ENCODE data around the gene ETV3. TPM values are rescaled to one million over a fixed set of nuclear protein-coding genes. Genes with fewer than 3 reads are reported as not detected.

Gene ETV3
- total and polyA plus RNA-seq, 8 donors: 3.8 to 30.8 (median 11.5) TPM

DNA sequence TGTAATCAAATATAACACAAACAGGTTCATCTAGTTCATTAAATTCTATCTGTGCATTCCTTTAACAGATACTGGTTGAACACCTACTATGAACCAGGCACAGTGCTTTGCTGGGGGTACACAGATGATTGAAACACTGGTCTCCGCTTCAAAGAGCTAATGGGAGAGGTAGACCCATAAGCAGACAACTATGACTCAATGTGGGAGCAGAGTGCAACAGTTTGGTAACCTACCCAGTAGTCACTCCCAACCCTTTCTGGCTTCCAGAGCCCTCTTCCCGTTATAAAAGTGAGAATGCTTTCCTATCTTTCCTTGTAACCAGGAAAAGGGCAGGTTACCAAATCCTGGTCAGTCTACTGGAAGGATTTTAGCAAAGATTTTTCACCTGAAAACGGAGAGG lies 8.0 kb upstream of the ETV3 start:
- no peak overlapping the region for H3K27ac ChIP-seq
- TF ChIP-seq, protein P1, sequence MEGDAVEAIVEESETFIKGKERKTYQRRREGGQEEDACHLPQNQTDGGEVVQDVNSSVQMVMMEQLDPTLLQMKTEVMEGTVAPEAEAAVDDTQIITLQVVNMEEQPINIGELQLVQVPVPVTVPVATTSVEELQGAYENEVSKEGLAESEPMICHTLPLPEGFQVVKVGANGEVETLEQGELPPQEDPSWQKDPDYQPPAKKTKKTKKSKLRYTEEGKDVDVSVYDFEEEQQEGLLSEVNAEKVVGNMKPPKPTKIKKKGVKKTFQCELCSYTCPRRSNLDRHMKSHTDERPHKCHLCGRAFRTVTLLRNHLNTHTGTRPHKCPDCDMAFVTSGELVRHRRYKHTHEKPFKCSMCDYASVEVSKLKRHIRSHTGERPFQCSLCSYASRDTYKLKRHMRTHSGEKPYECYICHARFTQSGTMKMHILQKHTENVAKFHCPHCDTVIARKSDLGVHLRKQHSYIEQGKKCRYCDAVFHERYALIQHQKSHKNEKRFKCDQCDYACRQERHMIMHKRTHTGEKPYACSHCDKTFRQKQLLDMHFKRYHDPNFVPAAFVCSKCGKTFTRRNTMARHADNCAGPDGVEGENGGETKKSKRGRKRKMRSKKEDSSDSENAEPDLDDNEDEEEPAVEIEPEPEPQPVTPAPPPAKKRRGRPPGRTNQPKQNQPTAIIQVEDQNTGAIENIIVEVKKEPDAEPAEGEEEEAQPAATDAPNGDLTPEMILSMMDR (IDR thresholded peaks at IDR 0.05): no peak
- intact Hi-C loops (cut with DNase I; ENCODE audit: low total_unique reads): no loop called here
- H3K4me1 ChIP-seq: peaks cover 0 to 11% (median 2%) of the 10 kb centered on the region in 4 donors
- no peaks in the 10 kb centered on the region for H3K9me3 ChIP-seq
- DNase-seq: no peak
- no peak overlapping the region for H3K4me3 ChIP-seq
- WGBS, 5 donors: 51 to 65% (median 62%) methylated on average over 3 of the region's 3 CpGs
- H3K36me3 ChIP-seq: no peaks in the 10 kb centered on the region
- H3K27me3 ChIP-seq: no peaks in the 10 kb centered on the region

DNA sequence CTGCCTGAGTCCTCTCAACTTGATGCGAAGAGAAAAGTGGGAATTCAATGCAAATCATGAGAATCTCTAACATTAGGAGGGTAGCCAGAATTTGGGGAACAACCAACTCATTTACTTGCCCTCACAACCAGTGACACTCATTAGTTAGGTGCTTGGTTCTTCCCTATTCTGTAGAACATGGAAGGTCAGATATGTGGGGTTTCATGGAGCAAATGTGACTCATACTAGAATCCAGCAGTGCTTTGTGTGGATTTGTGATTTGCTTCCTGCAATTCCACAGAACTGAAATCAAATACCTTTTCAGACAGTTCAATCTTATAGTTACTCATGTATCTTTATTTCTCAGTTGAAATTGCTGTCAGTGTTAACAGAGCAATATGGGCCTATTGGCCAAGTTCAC lies 6.9 kb upstream of the ETV3 start:
- no peak for DNase-seq
- Histone ChIP-seq H3K4me3 (no peak overlapping the region), H3K9me3 (no peaks in the 10 kb centered on the region), H3K27ac (no peak overlapping the region), H3K27me3 (no peaks in the 10 kb centered on the region), H3K4me1 (peaks cover 0 to 11% (median 2%) of the 10 kb centered on the region in 4 donors), H3K36me3 (no peaks in the 10 kb centered on the region)
- TF ChIP-seq EP300 (IDR thresholded peaks at IDR 0.05): no peak
- TF ChIP-seq POLR2A (IDR thresholded peaks at IDR 0.05): no peak
- TF ChIP-seq, protein P1 (IDR thresholded peaks at IDR 0.05): no peak
- TF ChIP-seq POLR2AphosphoS5 (IDR thresholded peaks at IDR 0.05): no peak
- 89 to 100% (median 92%) methylated on average over 1 of the region's 1 CpG for WGBS, 5 donors
- intact Hi-C loops (cut with DNase I; ENCODE audit: low total_unique reads): no loop called here

DNA sequence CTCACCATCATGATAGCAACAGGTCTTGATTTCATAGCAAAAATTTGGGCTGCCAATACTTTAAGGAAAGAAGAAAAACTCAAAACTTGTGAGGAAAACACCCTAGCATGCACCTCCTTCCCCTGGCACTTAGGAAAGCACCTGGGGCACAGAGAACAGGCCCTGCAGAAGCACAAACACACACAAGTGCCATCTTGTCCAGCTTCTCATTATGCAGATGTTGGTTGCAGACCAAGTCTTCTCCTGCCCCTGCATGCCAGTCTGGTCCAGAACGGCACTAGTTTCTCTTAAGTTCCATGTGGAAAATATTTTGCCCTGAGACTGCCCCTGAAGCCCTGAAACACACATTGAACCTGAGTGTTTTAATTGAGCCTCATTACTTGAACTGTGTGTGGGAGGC lies 6.3 kb upstream of the ETV3 start:
- 63 to 86% (median 72%) methylated on average over 1 of the region's 1 CpG for WGBS, 5 donors
- no peaks in the 10 kb centered on the region for H3K36me3 ChIP-seq
- no peak overlapping the region for H3K4me3 ChIP-seq
- intact Hi-C loops (cut with DNase I; ENCODE audit: low total_unique reads): no loop called here
- no peak for TF ChIP-seq EP300 (IDR thresholded peaks at IDR 0.05)
- TF ChIP-seq POLR2A (IDR thresholded peaks at IDR 0.05): no peak
- TF ChIP-seq, protein P1 (IDR thresholded peaks at IDR 0.05): no peak
- TF ChIP-seq POLR2AphosphoS5 (IDR thresholded peaks at IDR 0.05): no peak
- H3K27ac ChIP-seq: no peak overlapping the region
- no peak for DNase-seq
- H3K4me1 ChIP-seq: peaks cover 0 to 12% (median 2%) of the 10 kb centered on the region in 4 donors
- no peaks in the 10 kb centered on the region for H3K27me3 ChIP-seq
- H3K9me3 ChIP-seq: no peaks in the 10 kb centered on the region

DNA sequence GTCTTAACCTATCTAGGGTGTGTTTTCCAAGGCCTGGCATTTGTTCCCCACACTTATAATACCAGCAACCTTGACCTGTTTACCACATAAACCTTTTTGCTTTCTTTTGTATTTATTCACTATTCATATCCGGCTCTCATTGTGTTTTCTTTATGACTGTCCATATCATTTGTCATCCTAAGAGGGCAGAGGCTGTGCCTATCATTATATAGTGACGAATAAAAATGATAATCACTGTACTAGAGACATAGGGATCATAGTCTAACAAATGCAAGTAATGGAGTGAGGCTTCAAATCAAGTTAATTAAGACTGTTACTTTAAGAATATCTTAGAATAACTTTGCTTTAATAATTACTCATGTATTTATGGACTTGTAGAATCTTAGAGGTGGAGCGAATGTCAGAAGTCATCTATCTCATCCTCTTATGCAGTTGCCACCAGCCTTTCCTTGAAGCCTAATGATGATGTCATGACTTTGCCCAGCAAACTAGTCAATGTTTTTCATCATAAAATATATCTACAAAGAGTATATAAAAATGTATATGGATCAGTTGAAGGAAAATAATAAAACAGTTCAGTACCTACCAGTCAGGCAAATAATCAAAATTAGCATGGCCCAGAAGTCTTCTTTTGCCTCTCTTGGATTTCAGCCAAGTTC lies 4.7 kb upstream of the ETV3 start:
- Histone ChIP-seq H3K36me3 (no peaks in the 10 kb centered on the region), H3K27me3 (no peaks in the 10 kb centered on the region), H3K9me3 (no peaks in the 10 kb centered on the region), H3K4me3 (no peak overlapping the region), H3K27ac (no peak overlapping the region), H3K4me1 (peaks cover 0 to 15% (median 7%) of the 10 kb centered on the region in 4 donors)
- WGBS, 5 donors: 71 to 85% (median 80%) methylated on average over 3 of the region's 3 CpGs
- DNase-seq: no peak
- intact Hi-C loops (cut with DNase I; ENCODE audit: low total_unique reads): no loop called here
- TF ChIP-seq POLR2AphosphoS5 (IDR thresholded peaks at IDR 0.05): no peak
- TF ChIP-seq, protein P1 (IDR thresholded peaks at IDR 0.05): no peak
- TF ChIP-seq EP300 (IDR thresholded peaks at IDR 0.05): no peak
- no peak for TF ChIP-seq POLR2A (IDR thresholded peaks at IDR 0.05)

Data from stomach (tissue), 9 donors.